ENCODE results near the gene VIM.
A peak's percentile ranks its signal among the peaks of the same experiment; 100 is the strongest.
"Not testable (repeated sequence)": the region's sequence is repeated elsewhere in the genome, so short reads cannot be mapped to it uniquely, and the experiment has no call there.

Gene VIM

DNA sequence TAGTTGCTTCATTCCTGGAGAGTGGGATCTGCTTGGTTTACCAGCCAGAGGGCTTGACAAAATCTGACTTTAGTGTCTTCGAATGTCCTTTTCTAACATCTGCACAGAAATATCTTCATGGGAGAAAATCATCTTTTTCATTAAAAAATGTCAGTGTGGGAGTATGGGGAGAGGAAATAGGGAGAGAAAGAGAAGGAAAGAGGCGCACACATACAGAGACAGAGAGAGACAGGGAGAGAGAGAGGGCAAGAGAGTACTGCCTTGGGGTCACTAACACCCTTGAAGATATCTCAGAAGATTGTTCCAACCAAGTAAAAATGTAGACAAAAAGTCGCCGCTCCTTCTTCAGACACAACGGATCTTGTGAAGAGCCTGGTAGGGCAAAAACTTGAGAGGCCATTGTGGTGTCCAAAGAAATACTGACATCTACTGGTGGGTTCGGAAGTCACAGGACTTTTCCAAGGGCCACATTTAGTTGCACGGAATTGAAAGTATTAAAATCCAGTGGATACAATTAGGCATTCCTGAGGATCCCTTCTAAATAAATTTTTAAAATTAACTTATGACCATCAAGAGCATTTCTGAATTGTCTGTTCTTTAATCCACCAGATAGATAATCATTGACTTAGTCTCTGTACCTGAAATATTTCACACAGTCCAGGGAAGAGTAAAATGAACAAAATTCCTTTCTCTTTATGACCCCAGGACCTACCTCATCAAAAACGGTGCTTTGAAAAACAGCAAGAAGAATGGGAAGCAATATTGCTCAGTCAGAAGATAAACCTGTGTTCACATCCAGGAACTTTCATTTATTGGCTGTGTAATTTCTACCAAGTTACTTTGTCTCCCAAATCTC lies 29.7 kb downstream of the VIM start:
- peak; percentile 48 for DNase-seq

- no peak for DNase-seq
Observed at GRCh38 chr10:17262502-17262901, 34.5 kb downstream of the VIM start.

GRCh38 chr10:17263580-17263979 lies 35.5 kb downstream of the VIM start:
- no peak for DNase-seq

- no peak for DNase-seq
Observed at GRCh38 chr10:17265468-17265867, 37.4 kb downstream of the VIM start.

DNA sequence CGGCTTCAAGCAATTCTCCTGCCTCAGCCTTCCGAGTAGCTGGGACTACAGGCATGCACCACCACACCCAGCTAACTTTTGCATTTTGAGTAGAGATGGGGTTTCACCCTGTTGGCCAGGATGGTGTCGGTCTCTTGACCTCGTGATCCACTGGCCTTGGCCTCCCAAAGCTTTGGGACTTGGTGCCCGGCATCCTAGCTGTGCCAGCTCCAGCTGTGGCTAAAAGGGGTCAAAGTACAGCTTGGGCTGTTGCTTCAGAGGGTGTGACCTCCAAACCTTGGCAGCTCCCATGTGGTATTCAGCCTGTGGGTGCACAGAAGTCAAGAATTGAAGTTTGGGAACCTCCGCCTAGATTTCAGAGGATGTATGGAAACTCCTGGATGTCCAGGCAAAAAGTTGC lies 38.5 kb downstream of the VIM start:
- not testable (repeated sequence) for DNase-seq

GRCh38 chr10:17272648-17273047 lies 44.6 kb downstream of the VIM start:
- DNase-seq = no peak

DNA sequence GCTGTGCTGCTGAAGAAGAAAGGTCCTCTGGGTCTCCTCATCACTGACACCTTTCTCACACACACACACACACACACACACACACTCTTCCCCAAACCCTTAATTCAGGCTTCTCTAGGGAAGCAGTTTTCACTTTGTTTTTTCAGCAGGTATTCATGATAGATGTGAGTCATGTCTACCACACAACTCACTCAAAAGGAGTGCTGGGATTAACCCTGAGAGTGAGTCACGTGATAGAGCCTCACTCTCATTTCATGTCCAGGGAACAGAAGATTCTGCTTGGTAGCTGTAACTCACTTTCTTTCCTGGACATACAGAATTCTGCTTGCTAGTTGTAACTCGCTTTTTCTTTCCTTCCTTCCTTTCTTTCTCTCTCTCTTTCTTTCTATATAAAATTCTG lies 45.4 kb downstream of the VIM start:
- DNase-seq = no peak

DNA sequence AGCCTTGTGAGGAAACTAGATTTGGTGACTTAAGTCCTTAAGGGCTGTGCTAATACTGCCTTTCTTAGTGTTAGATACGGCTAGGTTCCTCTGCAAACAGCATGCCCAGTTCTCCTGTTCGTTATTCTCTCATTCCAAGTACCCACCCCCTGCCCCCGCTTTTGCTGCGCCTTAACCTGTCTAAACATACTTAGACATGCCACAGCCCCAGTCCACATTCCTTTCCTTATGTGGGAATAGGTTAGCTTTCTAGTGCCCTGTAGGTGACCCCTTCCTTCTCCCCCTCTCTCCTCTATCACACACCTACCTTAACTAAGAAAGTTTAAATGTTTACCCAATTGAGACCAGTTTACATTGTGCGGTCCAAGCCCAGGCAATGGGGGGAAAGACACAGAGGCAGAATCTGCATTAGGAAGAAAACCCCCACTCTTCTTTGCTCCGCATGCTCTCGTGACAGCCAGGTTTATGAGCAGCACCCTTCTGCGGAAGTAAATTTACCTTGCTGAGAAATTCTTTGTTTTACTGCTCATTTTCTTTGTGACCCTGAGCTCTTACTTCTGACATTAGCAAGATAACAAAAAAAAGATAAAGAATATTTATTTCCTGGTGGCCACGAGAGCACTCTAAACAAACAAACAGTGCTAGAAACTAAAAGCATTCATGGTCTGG lies 48.8 kb downstream of the VIM start:
- DNase-seq = no peak

GRCh38 chr10:17278607-17279240 lies 50.7 kb downstream of the VIM start:
- no peak for DNase-seq

GRCh38 chr10:17282311-17282710 lies 54.3 kb downstream of the VIM start:
- no peak for DNase-seq

GRCh38 chr10:17286562-17287550 lies 58.8 kb downstream of the VIM start:
- no peak for DNase-seq
